RPMI7951 (cell line): ENCODE results near the gene MLF2. TPM values are rescaled to one million over a fixed set of nuclear protein-coding genes. Genes with fewer than 3 reads are reported as not detected.
"Not testable (repeated sequence)": the region's sequence is repeated elsewhere in the genome, so short reads cannot be mapped to it uniquely, and the experiment has no call there.

Experiments used
- DNase-seq: peaks from one replicate; pipeline ENCODE4 v3.0.0-alpha.2; 2012; ENCODE audit warnings: low read depth
- total RNA-seq: library from RNA; depleted of rRNA; stranded (reverse); fragments of >200 nt; shearing (Covaris generic); gene quantifications from 2 replicates; pipeline ENCODE4 v1.2.3, GENCODE V29; 2014

MLF2 gene
- total RNA-seq, 1 experiment from 2014 or later, result 178 TPM

DNA sequence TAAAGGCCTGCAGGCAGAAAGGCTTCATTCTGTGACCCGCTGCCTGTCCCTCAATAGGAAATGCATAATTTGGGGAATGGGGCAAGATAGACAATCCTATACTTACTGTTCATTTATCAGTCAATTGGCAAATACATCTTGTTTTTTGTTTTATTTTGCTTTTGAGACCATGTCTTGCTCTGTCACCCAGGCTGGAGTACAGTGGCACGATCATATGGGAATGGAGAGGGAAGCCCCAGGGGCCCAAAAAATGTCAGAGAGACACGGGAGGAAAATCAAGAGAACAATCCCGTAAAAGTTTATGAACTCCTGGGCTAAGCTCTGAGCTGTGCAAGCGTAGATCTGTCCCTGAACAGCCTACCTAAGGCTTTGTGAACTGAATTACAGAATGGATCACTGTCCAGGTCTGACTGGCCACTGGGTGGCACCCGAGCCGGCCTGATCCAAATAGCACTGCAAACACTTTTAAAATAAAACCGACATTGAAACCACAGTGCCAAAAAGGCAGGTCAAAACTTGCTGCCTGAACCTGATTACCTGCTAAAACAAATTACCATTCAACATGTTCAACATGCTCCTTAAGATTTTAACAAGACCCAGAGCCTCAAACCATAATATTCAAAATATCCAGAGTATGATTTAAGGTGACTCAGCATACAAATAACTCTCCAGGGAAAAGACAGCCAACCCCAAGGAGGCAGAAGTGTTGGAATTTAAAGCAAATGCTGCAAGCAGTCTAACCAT lies 17.3 kb downstream of the MLF2 start:
- DNase-seq, result peak; percentile 52

DNA sequence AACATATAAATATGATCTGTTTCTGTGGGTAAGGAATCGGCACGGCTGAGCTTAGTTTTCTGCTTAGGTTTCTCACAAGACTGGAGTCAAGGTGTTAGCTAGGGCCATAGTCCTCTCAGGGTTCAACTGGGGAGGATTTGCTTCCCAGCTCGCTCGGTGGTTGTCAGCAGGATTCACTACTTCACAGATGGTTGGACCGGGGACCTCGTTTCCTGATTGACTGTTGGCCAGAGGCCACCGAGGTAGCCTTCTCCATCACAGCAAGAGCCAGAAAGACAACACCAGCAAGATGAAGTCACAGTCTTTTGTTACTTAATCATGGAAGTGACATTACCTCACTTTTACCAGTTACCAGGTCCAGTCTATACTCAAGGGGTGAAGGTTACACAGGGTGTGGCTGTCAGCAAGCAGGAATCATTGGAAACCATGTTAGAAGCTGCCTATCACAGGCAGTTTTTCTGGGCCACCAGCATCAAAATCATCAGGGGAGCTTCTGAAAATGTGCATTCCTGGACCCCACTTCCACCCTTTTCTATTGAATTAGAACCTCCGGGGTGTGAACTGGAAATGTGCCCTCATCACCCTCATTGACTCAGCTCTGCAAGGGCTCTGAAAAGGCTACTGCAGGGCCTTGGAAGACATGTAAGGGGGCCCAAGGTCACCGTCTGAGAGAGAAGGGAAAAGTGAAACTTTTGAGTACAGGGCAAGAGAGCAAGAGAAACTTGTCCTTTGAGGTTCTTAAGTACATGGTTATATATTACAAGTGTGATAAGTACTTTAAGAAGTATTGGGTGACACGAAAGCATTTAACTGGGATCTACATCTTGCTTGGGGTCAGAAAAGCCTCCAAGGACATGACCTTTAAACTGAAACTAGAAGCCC lies 18.2 kb downstream of the MLF2 start:
- DNase-seq, result no peak

DNA sequence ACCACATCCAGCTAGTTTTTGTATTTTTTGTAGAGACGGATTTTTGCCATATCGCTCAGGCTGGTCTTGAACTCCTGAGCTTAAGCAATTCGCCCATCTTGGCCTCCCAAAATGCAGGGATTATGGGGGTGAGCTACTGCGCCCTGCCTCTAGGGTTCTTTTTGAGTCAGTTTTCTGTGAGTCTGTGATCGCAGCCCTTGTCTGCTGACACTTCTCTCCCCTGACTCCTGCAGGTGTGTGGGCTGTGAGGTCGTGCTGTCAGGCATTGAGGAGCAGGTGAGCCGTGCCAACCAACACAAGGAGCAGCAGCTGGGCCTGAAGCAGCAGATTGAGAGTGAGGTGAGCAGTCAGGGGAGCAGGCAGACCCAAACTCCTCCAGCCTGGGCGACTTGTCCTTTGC lies 22.8 kb downstream of the MLF2 start:
- no peak for DNase-seq

DNA sequence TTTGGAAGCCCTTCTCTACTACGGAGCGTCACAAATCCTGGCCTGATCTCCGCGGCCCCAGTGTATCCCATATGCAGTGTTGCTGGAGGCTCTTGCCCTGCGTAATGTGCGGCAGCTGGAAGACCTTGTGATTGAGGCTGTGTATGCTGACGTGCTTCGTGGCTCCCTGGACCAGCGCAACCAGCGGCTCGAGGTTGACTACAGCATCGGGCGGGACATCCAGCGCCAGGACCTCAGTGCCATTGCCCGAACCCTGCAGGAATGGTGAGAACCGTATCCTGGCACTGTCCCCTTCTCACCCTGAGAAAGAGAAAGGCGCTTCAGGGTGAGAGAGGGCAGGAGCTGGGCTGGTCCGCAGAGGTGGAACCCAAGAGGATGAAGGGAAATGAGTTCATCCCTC lies 23.8 kb downstream of the MLF2 start:
- no peak for DNase-seq

DNA sequence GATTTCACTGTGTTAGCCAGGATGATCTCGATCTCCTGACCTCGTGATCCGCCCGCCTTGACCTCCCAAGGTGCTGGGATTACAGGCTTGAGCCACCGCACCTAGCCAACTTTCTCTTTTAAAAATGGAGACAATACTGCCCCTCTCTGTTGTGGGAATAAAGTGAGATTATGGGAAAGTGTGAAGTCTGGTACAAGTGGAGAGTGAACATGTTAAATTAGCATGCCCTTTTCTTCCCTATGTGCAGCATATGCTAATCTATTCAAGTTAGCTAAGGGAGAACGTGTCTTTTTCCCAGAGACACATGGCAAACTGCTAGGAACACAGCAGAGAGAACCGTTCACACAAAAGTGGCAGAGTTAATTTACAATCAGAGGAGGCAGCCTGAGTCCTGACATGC lies 27.6 kb downstream of the MLF2 start:
- DNase-seq, result no peak

DNA sequence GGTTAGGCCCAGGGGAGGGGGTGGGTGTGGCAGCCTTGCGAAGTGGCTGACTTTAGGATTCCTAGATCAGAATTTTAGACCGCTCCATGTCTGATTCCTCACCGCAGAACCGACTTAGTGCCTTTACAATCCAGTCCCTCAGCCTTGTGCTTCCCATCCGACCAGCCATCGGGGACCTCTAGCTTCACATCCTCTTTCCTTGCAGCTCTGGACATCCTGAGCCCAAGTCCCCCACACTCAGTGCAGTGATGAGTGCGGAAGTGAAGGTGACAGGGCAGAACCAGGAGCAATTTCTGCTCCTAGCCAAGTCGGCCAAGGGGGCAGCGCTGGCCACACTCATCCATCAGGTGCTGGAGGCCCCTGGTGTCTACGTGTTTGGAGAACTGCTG lies 28.5 kb downstream of the MLF2 start:
- DNase-seq, result peak; percentile 30

DNA sequence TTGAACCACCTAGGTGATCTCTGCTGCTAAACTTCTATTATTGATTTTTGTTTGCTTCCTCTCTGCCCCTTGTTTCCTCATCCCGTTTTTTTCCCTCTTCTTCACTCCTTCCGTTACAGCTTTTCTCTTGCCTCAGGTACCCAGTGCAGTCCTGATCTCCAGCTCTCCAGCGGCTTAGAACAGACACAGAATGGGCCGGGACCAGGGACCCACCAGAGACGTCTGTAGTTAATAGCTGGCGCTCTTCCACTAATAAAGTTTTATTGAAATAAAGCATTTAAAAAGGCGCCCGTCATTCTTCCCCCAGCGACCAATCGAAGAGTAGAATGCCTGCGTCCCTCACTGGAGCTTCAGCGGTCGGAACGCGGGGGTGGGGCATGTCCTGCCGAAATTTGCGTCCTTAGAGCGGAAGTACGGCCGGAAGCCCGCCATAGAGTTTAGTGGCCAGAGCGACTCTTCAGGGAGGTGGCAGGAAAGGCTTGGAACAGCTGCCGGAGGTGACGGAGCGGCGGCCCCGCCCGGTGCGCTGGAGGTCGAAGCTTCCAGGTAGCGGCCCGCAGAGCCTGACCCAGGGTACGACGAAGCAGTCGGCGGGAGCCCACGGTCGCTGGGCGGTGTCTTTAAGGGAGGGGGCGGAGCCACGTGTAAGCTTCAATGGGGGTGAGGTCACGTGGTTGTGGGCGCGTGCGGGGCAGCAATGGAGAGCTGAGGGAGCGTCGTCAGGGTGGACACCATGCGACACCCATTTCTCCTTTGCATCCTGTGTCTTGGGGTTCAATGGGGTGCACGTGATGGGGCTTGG lies 29.1 kb downstream of the MLF2 start, which contains the start of gene COPS7A:
TSS of gene COPS7A (plus strand) at position 440 of the 802 bp plus-strand sequence. CDS start 611 bp downstream, outside the sequence.
- peak; percentile 98 for DNase-seq

DNA sequence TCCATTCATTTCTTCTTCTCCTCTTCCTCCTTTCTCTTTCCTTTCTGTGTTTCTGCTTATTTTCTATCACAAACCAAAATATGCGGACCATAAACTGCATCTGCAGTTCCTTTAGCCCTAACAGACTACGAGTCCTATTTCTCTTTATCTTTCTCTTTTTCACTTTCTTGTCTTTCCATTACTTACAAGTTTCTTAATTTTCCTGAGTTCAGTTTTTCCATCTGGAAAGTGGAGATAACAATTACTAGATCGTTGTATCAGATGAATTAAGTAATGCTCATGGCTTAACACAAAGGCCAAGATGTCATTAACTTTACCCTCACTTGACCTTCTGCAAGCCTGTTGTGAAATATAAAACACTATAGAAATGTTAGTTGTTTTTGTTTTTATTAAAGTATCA lies 30.1 kb downstream of the MLF2 start:
- DNase-seq, result no peak

DNA sequence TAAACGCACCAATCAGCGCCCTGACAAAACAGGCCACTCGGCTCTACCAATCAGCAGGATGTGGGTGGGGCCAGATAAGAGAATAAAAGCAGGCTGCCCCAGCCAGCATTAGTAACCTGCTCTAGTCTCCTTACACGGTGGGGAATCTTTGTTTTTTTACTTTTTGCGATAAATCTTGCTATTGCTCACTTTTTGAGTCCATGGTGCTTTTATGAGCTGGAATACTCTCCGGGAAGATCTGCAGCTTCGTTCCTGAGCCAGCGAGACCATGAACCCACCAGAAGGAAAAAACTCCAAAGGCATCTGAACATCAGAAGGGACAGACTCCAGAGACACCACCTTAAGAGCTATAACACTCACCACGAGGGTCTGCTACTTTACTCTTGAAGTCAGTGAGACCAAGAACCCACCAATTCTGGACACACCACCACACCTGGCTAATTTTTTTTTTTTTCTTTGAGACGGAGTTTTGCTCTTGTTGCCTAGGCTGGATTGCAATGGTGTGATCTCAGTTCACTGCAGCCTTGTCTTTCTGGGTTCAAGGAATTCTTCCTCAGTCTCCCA lies 36.0 kb downstream of the MLF2 start:
- no peak for DNase-seq

DNA sequence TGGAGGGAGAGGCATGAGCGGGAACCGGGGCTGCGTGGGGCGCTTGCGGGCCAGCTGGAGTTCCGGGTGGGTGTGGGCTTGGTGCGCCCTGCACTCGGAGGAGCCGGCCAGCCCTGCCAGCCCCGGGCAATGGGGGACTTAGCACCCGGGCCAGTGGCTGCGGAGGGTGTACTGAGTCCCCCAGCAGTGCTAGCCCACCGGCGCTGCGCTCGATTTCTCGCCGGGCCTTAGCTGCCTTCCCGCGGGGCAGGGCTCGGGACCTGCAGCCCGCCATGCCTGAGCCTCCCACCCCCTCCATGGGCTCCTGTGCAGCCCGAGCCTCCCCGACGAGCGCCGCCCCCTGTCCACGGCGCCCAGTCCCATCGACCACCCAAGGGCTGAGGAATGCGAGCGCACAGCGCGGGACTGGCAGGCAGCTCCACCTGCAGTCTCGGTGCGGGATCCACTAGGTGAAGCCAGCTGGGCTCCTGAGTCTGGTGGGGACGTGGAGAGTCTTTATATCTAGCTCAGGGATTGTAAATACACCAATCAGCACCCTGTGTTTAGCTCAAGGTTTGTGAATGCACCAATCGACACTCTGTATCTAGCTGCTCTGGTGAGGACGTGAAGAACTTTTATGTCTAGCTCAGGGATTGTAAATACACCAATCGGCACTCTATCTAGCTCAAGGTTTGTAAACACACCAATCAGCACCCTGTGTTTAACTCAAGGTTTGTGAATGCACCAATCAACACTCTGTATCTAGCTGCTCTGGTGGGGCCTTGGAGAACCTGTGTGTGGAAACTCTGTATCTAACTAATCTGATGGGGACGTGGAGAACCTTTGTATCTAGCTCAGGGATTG lies 36.7 kb downstream of the MLF2 start:
- DNase-seq, result not testable (repeated sequence)

DNA sequence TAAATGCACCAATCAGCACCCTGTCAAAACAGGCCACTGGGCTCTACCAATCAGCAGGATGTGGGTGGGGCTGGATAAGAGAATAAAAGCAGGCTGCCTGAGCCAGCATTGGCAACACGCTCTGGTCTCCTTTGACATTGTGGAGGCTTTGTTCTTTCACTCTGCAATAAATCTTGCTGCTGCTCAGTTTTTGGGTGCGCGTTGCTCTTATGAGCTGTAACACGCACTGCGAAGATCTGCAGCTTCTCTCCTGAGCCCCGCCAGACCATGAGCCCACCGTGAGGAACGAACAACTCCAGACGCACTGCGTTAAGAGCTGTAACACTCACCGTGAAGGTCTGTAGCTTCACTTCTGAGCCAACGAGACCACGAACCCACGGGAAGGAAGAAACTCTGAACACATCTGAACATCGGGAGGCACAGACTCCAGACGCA lies 44.0 kb downstream of the MLF2 start:
- DNase-seq, result no peak

DNA sequence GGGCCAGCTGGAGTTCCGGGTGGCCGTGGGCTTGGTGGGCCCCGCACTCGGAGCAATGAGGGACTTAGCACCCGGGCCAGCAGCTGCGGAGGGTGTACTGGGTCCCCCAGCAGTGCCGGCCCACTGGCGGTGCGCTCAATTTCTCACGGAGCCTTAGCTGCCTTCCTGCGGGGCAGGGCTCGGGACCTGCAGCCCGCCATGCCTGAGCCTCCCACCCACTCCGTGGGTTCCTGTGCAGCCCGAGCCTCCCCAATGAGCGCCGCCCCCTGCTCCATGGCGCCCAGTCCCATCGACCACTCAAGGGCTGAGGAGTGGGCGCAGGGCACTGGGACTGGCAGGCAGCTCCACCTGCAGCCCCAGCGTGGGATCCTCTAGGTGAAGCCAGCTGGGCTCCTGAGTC lies 44.6 kb downstream of the MLF2 start:
- DNase-seq, result not testable (repeated sequence)

DNA sequence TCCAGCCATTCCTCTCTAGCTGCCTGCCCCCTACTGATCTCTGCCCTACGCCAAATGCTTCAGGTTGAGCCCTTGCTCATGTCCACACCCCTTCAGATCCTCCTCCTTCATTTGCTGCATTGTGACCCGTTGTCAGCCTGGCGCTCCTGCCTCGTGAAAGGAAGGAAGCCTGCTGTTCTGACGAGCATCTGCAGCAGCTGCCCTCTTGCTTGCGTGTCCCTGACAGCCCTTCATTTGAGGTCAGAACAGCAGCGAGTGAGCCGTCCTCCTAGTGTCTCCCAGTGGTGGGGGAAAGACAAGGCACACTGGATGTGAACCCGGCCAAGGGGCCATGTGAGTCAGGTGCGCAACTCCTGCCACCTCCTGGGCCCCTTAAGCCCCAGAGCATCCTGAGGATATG lies 49.3 kb downstream of the MLF2 start:
- DNase-seq, result peak; percentile 38

DNA sequence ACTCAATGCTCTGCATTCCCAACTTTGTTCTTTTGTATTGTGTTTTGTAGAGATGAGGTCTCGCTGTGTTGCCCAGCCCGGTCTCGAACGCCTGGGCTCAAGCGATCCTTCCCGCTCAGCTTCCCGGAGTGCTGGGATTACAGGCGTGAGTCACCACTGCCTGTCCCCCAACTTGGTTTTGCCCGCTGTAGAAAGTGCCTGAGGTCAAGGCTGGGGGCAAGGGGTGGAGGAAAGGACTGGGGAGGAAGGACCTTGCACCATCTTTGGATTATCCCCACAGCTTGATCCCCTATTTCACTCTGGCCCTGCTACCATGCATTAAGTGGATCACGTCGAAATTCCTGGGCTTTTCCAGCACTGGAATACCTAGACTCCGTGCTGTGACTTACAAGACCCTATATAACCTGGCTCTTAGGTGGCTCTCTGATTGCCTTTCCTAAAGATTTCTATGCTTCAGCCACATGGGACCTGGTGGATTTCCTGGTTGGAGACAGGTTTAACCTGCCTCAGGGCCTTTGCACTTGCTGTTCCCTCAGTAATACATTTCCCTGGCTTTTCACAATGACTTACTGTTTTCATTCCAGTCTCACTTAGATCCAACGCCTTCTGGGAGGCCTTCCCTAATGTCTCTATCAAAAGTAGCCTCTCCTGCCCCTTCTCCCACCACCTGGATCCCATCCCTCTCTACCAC lies 51.7 kb downstream of the MLF2 start:
- no peak for DNase-seq

DNA sequence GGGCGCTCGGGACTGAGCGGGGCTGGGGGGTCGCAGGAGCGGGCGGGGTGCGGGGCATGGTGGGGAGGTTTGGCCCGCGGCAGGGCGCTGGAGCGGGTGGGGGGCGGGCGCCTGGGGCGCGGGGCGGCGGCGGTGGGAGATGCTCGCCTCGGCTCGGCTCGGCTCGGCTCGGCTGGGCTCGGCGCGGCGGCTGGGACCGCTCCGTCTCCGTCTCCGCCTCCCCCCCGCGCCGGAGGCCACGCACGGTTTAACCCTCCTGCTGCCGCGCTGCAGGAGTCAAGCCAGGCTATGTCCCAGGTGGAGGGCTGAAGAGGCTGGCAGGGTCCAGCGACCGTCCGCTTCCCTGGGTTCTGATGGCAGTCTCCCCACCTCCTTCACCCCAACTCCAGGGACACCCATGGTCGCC lies 52.3 kb downstream of the MLF2 start, which contains the start of gene PIANP:
TSS of gene PIANP (minus strand) at position 170 of the 406 bp plus-strand sequence. CDS start 2,754 bp downstream, outside the sequence.
- peak; percentile 25 for DNase-seq

DNA sequence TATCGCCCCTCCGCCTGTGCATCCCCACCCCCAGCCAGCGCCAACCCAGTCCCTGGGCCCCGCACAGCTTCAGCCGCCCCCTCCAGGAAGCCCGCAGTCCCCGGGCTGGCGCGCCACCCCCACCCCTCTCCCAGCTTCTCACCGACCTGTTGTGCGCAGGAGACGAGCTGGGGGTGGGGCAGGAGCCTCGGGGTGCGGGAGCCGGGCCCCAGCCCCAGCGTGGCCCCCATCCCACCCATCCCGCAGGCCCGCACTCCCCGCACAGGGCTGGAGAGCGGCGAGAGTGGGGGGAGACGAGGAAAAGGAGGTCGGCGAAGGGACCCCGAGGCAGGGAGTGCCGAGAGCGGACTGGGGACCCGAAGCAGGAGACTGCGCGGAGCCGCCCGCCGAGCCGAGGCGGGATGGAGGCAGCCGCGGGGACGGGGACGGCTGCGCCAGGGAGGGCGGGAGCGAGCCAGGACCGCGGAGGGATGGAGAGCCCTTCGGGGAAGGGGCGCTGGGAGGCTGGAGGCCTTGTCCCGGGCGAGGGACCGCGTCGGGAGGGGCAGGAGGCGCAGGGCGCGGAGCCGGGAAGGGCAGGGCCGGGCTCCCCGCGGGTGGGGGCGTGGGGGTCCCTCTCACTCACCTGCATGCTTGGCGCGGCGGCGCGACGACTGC lies 52.8 kb downstream of the MLF2 start:
- no peak for DNase-seq

DNA sequence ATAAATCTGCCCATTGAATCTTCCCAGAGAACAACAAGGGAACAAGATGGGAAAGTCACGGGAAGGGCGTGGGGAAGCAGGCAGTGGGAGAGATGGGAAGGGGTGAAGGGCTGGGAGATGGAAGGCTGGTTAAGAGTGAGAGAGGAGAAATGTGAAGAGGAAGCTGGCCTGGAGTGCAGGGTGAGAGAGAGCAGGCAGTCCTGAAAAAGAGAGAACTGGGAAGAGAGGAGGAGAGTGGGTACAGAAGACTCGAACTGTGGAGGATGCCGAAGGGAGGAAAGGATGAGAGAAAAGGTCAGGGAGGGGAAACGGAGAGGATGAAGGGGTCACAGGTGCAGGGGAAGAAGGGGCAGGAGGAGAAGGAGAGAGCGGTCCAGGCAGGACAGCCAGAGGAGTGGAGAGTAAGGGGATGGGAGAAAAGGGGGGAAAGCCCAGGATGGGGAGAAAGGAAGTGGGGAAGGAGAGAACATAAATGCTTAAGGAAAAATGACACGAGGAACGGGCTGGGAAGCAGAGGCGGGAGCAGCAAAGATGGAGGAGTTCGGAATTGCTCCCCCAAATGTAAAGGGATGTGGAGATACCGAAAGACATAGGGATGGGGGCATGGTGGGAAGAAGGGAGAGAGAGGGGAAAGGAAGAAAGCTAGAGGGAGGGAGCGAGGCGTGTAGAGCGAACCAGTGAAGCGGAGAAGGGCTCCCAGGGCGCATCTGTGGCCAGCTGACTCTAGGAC lies 53.5 kb downstream of the MLF2 start:
- DNase-seq, result no peak

DNA sequence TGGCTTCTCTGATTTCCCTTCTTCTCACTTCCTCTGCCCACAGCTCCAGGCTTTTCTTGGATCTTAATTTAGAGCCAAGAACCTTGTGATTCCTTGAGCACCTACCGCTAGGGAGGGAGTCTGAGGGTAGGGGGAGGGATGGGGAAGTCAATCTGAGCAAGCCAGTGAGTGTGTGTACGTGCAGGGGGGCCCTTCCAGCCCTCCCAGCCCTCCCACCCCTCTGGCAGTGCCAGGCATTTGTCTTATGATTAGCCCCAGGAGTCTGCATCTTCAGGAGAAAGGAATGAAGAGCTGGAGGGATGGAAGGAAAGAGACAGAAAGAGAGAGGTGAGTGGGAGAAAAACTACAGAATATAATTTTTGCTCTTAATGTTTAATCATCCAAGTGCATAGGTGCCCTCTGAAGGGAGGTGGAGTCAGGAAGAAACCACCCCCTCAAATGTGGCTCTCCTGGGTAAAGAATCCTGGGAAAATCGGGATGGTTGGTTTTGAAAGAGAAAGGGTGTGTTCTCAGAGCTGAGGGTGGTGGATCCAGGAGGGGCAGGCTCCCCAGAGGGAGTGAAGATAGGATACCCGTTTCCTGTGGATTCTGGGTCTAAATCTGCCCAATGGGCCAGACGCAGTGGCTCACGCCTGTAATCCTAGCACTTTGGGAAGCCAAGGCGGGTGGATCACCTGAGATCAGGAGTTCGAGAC lies 54.4 kb downstream of the MLF2 start:
- no peak for DNase-seq
